Measurements from ENCODE around the gene DDX46.

DDX46 gene

DNA sequence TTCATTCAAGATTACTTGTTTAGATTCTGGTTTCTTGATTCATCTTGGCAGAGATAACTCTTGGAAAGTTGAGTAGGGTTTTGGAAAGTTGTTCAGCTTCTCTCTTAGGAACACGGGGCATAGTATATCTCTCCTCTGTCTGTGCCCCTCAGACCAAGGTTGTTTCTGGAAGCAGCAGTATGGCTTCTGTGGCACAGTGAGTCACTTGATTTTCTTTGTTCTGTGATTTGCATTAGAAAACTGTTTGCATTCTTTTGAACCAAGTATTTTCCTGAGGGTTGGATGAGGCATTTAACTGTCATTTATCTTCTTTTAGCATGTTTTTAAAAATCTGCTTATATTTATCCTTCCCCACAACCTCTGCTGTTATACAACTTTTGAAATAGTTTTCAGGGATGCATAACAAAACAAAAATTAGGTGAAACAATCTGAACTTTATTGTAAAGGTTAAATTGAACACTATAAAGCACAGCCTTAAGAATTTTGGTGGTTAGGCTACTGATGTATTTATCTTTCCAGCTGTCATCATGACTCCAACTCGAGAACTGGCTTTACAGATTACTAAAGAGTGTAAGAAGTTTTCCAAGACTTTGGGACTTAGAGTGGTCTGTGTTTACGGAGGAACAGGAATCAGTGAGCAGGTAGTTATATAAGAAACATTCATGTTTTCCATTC, 26.5 kb downstream of the DDX46 start:
- no peaks in the 10 kb centered on the region for H3K9me3 ChIP-seq (ENCODE audit: control insufficient read depth, low read length)
- H3K4me1 ChIP-seq (ENCODE audit: control insufficient read depth, insufficient read depth, low read length): no peaks in the 10 kb centered on the region
- H3K27ac ChIP-seq (ENCODE audit: insufficient read depth, low read depth, low read length, poor library complexity, severe bottlenecking): no peak overlapping the region
- H3K36me3 ChIP-seq (ENCODE audit: control insufficient read depth, insufficient read depth, low read length): peaks cover 39% of the 10 kb centered on the region
- WGBS, 2 experiments: 85 to 91% methylated on average over 3 of the region's 3 CpGs
- no peak overlapping the region for H3K4me3 ChIP-seq (ENCODE audit: insufficient read depth, low read depth, low read length)
- H3K27me3 ChIP-seq (ENCODE audit: control insufficient read depth, insufficient read depth, low read length, poor library complexity, severe bottlenecking): no peaks in the 10 kb centered on the region

DNA sequence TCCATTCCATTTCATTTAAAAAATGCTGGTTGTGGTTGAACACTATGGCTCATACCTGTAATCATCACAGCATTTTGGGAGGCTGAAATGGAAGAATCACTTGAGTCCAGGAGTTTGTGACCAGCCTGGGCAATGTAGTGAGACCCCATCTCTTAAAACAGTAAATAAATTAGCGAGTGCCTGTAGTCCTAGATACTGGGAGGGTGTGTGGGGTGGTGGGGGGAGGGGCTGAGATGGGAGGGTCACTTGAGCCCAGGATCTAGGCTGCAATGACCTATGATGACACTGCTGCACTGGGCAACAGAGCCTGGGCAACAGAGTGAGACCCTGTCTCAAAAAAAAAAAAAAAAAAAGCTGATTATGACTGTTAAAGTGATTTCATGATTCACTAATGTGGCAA, 29.1 kb downstream of the DDX46 start:
- peaks cover 46% of the 10 kb centered on the region for H3K36me3 ChIP-seq (ENCODE audit: control insufficient read depth, insufficient read depth, low read length)
- no peaks in the 10 kb centered on the region for H3K9me3 ChIP-seq (ENCODE audit: control insufficient read depth, low read length)
- H3K4me3 ChIP-seq (ENCODE audit: insufficient read depth, low read depth, low read length): no peak overlapping the region
- no peaks in the 10 kb centered on the region for H3K27me3 ChIP-seq (ENCODE audit: control insufficient read depth, insufficient read depth, low read length, poor library complexity, severe bottlenecking)
- WGBS, 2 experiments: 94 to 96% methylated on average over 1 of the region's 1 CpG
- no peaks in the 10 kb centered on the region for H3K4me1 ChIP-seq (ENCODE audit: control insufficient read depth, insufficient read depth, low read length)
- H3K27ac ChIP-seq (ENCODE audit: insufficient read depth, low read depth, low read length, poor library complexity, severe bottlenecking): no peak overlapping the region

GRCh38 chr5:134791580-134791979, 33.0 kb downstream of the DDX46 start:
- Histone ChIP-seq H3K4me1 (ENCODE audit: control insufficient read depth, insufficient read depth, low read length) (no peaks in the 10 kb centered on the region), H3K27ac (ENCODE audit: insufficient read depth, low read depth, low read length, poor library complexity, severe bottlenecking) (no peak overlapping the region), H3K9me3 (ENCODE audit: control insufficient read depth, low read length) (no peaks in the 10 kb centered on the region), H3K4me3 (ENCODE audit: insufficient read depth, low read depth, low read length) (no peak overlapping the region), H3K27me3 (ENCODE audit: control insufficient read depth, insufficient read depth, low read length, poor library complexity, severe bottlenecking) (no peaks in the 10 kb centered on the region), H3K36me3 (ENCODE audit: control insufficient read depth, insufficient read depth, low read length) (peaks cover 43% of the 10 kb centered on the region)
- WGBS, 2 experiments: 92 to 97% methylated on average over 2 of the region's 2 CpGs

GRCh38 chr5:134792286-134792685, 33.7 kb downstream of the DDX46 start:
- Histone ChIP-seq H3K27ac (ENCODE audit: insufficient read depth, low read depth, low read length, poor library complexity, severe bottlenecking) (no peak overlapping the region), H3K9me3 (ENCODE audit: control insufficient read depth, low read length) (no peaks in the 10 kb centered on the region), H3K27me3 (ENCODE audit: control insufficient read depth, insufficient read depth, low read length, poor library complexity, severe bottlenecking) (no peaks in the 10 kb centered on the region), H3K4me3 (ENCODE audit: insufficient read depth, low read depth, low read length) (no peak overlapping the region), H3K36me3 (ENCODE audit: control insufficient read depth, insufficient read depth, low read length) (peaks cover 43% of the 10 kb centered on the region), H3K4me1 (ENCODE audit: control insufficient read depth, insufficient read depth, low read length) (no peaks in the 10 kb centered on the region)
- 96 to 98% methylated on average over 3 of the region's 3 CpGs for WGBS, 2 experiments

- Histone ChIP-seq H3K36me3 (ENCODE audit: control insufficient read depth, insufficient read depth, low read length) (peaks cover 43% of the 10 kb centered on the region), H3K4me3 (ENCODE audit: insufficient read depth, low read depth, low read length) (no peak overlapping the region), H3K9me3 (ENCODE audit: control insufficient read depth, low read length) (no peaks in the 10 kb centered on the region), H3K27ac (ENCODE audit: insufficient read depth, low read depth, low read length, poor library complexity, severe bottlenecking) (no peak overlapping the region), H3K4me1 (ENCODE audit: control insufficient read depth, insufficient read depth, low read length) (no peaks in the 10 kb centered on the region), H3K27me3 (ENCODE audit: control insufficient read depth, insufficient read depth, low read length, poor library complexity, severe bottlenecking) (no peaks in the 10 kb centered on the region)
- 92 to 97% methylated on average over 4 of the region's 4 CpGs for WGBS, 2 experiments
Observed at GRCh38 chr5:134793111-134793510, 34.5 kb downstream of the DDX46 start.

DNA sequence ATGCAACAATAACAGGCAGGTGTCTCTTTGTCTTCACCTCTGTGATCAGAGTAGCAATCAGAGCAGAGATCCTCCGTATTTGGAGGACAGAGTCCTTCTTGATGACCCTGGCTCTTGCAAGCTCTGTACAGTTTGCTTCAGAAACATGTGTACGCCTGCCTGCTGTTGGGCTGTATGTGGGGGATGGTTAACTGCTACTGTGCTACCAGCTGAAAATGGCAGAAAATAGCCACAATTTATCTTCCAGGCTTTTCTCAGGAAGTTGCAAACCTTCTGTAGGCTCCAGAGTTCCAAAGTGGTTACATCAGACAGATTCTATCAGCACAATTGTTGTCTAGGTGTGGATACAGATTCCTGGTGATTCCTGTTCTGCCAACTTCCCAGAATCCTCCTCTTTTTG, 35.5 kb downstream of the DDX46 start:
- no peak overlapping the region for H3K27ac ChIP-seq (ENCODE audit: insufficient read depth, low read depth, low read length, poor library complexity, severe bottlenecking)
- H3K9me3 ChIP-seq (ENCODE audit: control insufficient read depth, low read length): no peaks in the 10 kb centered on the region
- WGBS, 2 experiments: 93 to 94% methylated on average over 2 of the region's 2 CpGs
- no peaks in the 10 kb centered on the region for H3K4me1 ChIP-seq (ENCODE audit: control insufficient read depth, insufficient read depth, low read length)
- no peak overlapping the region for H3K4me3 ChIP-seq (ENCODE audit: insufficient read depth, low read depth, low read length)
- H3K36me3 ChIP-seq (ENCODE audit: control insufficient read depth, insufficient read depth, low read length): peaks cover 49% of the 10 kb centered on the region
- no peaks in the 10 kb centered on the region for H3K27me3 ChIP-seq (ENCODE audit: control insufficient read depth, insufficient read depth, low read length, poor library complexity, severe bottlenecking)

DNA sequence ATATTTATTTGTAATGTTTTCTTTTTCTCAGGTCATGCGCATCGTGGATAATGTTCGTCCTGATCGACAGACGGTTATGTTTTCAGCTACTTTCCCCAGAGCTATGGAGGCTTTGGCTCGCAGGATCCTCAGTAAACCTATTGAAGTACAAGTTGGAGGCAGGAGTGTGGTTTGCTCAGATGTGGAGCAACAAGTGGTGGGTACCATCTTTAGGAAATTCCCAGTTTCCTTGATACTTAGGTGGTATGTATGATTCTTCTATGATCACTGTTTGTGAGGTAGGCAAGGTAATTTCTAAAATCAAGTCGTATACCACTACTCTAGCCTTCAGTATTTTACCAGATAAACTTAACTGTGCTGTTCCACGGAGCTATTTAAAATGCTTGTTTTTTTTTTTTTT, 36.2 kb downstream of the DDX46 start:
- 95 to 100% methylated on average over 8 of the region's 8 CpGs for WGBS, 2 experiments
- H3K4me3 ChIP-seq (ENCODE audit: insufficient read depth, low read depth, low read length): no peak overlapping the region
- no peaks in the 10 kb centered on the region for H3K27me3 ChIP-seq (ENCODE audit: control insufficient read depth, insufficient read depth, low read length, poor library complexity, severe bottlenecking)
- peaks cover 50% of the 10 kb centered on the region for H3K36me3 ChIP-seq (ENCODE audit: control insufficient read depth, insufficient read depth, low read length)
- no peaks in the 10 kb centered on the region for H3K9me3 ChIP-seq (ENCODE audit: control insufficient read depth, low read length)
- no peaks in the 10 kb centered on the region for H3K4me1 ChIP-seq (ENCODE audit: control insufficient read depth, insufficient read depth, low read length)
- no peak overlapping the region for H3K27ac ChIP-seq (ENCODE audit: insufficient read depth, low read depth, low read length, poor library complexity, severe bottlenecking)

GRCh38 chr5:134798468-134798867, 39.9 kb downstream of the DDX46 start:
- WGBS, 2 experiments: 97 to 100% methylated on average over 4 to 5 of the region's 5 CpGs
- no peaks in the 10 kb centered on the region for H3K4me1 ChIP-seq (ENCODE audit: control insufficient read depth, insufficient read depth, low read length)
- no peaks in the 10 kb centered on the region for H3K27me3 ChIP-seq (ENCODE audit: control insufficient read depth, insufficient read depth, low read length, poor library complexity, severe bottlenecking)
- H3K4me3 ChIP-seq (ENCODE audit: insufficient read depth, low read depth, low read length): no peak overlapping the region
- H3K27ac ChIP-seq (ENCODE audit: insufficient read depth, low read depth, low read length, poor library complexity, severe bottlenecking): no peak overlapping the region
- no peaks in the 10 kb centered on the region for H3K9me3 ChIP-seq (ENCODE audit: control insufficient read depth, low read length)
- peaks cover 45% of the 10 kb centered on the region for H3K36me3 ChIP-seq (ENCODE audit: control insufficient read depth, insufficient read depth, low read length)

DNA sequence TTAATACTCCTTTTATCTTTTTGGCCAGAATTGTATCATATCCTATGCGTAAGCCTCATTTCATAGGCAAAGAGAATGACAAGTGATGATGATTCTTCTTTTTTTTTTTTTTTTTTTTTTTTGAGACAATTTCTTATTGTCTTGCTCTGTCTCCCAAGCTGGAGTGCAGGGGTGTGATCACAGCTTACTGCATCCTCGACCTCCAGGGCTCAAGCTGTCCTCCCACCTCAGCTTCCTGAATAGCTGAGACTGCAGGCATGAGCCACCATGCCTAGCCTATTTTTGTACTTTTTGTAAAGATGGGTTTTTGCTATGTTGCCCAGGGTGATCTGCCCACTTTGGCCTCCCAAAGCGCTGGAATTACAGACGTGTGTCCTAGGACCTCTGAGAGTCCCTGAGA, 45.2 kb downstream of the DDX46 start:
- H3K27me3 ChIP-seq (ENCODE audit: control insufficient read depth, insufficient read depth, low read length, poor library complexity, severe bottlenecking): no peaks in the 10 kb centered on the region
- 95 to 98% methylated on average over 4 of the region's 4 CpGs for WGBS, 2 experiments
- no peaks in the 10 kb centered on the region for H3K9me3 ChIP-seq (ENCODE audit: control insufficient read depth, low read length)
- H3K4me1 ChIP-seq (ENCODE audit: control insufficient read depth, insufficient read depth, low read length): no peaks in the 10 kb centered on the region
- no peak overlapping the region for H3K27ac ChIP-seq (ENCODE audit: insufficient read depth, low read depth, low read length, poor library complexity, severe bottlenecking)
- peaks cover 33% of the 10 kb centered on the region for H3K36me3 ChIP-seq (ENCODE audit: control insufficient read depth, insufficient read depth, low read length)
- H3K4me3 ChIP-seq (ENCODE audit: insufficient read depth, low read depth, low read length): no peak overlapping the region

DNA sequence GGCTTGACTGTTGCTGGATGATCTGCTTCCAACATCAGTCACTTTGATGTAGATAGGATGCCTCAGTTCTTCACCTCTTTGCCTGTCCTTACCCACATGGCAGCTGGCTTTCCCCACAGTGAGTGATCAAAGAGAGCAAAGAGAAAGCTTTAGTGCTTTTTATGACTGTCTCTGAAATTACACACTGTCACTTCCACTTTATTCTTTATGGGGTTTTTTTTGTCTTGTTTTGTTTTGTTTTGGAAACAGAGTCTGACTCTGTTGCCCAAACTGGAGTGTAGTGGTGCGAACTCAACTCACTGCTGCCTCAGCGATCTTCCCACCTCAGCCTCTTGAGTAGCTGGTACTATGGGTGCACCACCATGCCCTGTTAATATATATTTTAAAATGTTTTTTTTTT, 54.8 kb downstream of the DDX46 start:
- no peaks in the 10 kb centered on the region for H3K27me3 ChIP-seq (ENCODE audit: control insufficient read depth, insufficient read depth, low read length, poor library complexity, severe bottlenecking)
- H3K36me3 ChIP-seq (ENCODE audit: control insufficient read depth, insufficient read depth, low read length): peaks cover 32% of the 10 kb centered on the region
- H3K27ac ChIP-seq (ENCODE audit: insufficient read depth, low read depth, low read length, poor library complexity, severe bottlenecking): no peak overlapping the region
- H3K9me3 ChIP-seq (ENCODE audit: control insufficient read depth, low read length): no peaks in the 10 kb centered on the region
- H3K4me1 ChIP-seq (ENCODE audit: control insufficient read depth, insufficient read depth, low read length): no peaks in the 10 kb centered on the region
- no peak overlapping the region for H3K4me3 ChIP-seq (ENCODE audit: insufficient read depth, low read depth, low read length)
- WGBS, 2 experiments: 83 to 100% methylated on average over 2 of the region's 2 CpGs

- peaks cover 34% of the 10 kb centered on the region for H3K36me3 ChIP-seq (ENCODE audit: control insufficient read depth, insufficient read depth, low read length)
- no peaks in the 10 kb centered on the region for H3K4me1 ChIP-seq (ENCODE audit: control insufficient read depth, insufficient read depth, low read length)
- H3K27me3 ChIP-seq (ENCODE audit: control insufficient read depth, insufficient read depth, low read length, poor library complexity, severe bottlenecking): no peaks in the 10 kb centered on the region
- H3K27ac ChIP-seq (ENCODE audit: insufficient read depth, low read depth, low read length, poor library complexity, severe bottlenecking): no peak overlapping the region
- no peaks in the 10 kb centered on the region for H3K9me3 ChIP-seq (ENCODE audit: control insufficient read depth, low read length)
- H3K4me3 ChIP-seq (ENCODE audit: insufficient read depth, low read depth, low read length): no peak overlapping the region
Observed at GRCh38 chr5:134813827-134814226, 55.2 kb downstream of the DDX46 start.

Measured in ectodermal cell (in vitro differentiated cells).